Liver (tissue), 3 donors: ENCODE data around the gene PPP1R2B.

Experiments
- CTCF ChIP-seq: fragments of 150-350 bp; IDR thresholded peaks from 2 replicates; pipeline ENCODE4 v1.5.1; 2017; ENCODE audit warnings: improper control_type of control experiment, low read depth, low read length; ENCODE audit not compliant: missing input control
- JUND ChIP-seq, 2 donors: IDR thresholded peaks; 2 replicates each; pipeline ENCODE4 v1.6.1; 2016; ENCODE audit warnings: antibody characterized with exemption in 2 of 2
- RXRA ChIP-seq, 2 donors: IDR thresholded peaks; 2 replicates each; pipeline ENCODE4 v1.6.1; 2017 to 2018; ENCODE audit warnings: antibody characterized with exemption in 2 of 2, mild to moderate bottlenecking in 1 of 2
- ZBTB33 ChIP-seq: IDR thresholded peaks from 2 replicates; pipeline ENCODE4 v1.6.1; 2016; ENCODE audit warnings: antibody characterized with exemption
- TF ChIP-seq, protein P1 (sequence below): IDR thresholded peaks from 2 replicates; pipeline ENCODE4 v1.6.1; 2016; ENCODE audit warnings: antibody characterized with exemption
- TF ChIP-seq, protein P2 (sequence below): IDR thresholded peaks from 2 replicates; pipeline ENCODE4 v1.6.1; 2016; ENCODE audit warnings: antibody characterized with exemption, mild to moderate bottlenecking
- donor health status: healthy.
- donor health status: healthy.

- TF ChIP-seq CTCF = no peak
- no peak for TF ChIP-seq JUND (IDR thresholded peaks at IDR 0.05)
- TF ChIP-seq, protein P1, sequence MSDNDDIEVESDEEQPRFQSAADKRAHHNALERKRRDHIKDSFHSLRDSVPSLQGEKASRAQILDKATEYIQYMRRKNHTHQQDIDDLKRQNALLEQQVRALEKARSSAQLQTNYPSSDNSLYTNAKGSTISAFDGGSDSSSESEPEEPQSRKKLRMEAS = no peak
- TF ChIP-seq, protein P2, sequence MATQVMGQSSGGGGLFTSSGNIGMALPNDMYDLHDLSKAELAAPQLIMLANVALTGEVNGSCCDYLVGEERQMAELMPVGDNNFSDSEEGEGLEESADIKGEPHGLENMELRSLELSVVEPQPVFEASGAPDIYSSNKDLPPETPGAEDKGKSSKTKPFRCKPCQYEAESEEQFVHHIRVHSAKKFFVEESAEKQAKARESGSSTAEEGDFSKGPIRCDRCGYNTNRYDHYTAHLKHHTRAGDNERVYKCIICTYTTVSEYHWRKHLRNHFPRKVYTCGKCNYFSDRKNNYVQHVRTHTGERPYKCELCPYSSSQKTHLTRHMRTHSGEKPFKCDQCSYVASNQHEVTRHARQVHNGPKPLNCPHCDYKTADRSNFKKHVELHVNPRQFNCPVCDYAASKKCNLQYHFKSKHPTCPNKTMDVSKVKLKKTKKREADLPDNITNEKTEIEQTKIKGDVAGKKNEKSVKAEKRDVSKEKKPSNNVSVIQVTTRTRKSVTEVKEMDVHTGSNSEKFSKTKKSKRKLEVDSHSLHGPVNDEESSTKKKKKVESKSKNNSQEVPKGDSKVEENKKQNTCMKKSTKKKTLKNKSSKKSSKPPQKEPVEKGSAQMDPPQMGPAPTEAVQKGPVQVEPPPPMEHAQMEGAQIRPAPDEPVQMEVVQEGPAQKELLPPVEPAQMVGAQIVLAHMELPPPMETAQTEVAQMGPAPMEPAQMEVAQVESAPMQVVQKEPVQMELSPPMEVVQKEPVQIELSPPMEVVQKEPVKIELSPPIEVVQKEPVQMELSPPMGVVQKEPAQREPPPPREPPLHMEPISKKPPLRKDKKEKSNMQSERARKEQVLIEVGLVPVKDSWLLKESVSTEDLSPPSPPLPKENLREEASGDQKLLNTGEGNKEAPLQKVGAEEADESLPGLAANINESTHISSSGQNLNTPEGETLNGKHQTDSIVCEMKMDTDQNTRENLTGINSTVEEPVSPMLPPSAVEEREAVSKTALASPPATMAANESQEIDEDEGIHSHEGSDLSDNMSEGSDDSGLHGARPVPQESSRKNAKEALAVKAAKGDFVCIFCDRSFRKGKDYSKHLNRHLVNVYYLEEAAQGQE = no peak
- no peak for TF ChIP-seq ZBTB33
- TF ChIP-seq RXRA (IDR thresholded peaks at IDR 0.05) = no peak
Observed at GRCh38 chr5:156800929-156801328, 49.2 kb upstream of the PPP1R2B start.
